Measurements from ENCODE around the gene OSBPL6.

The OSBPL6 gene

GRCh38 chr2:178238750-178239149 is 44.4 kb downstream of the OSBPL6 start:
- no peak for DNase-seq (ENCODE audit: low read depth, low spot score)

GRCh38 chr2:178241844-178242551 is 47.7 kb downstream of the OSBPL6 start:
- DNase-seq (ENCODE audit: low read depth, low spot score), result no peak

GRCh38 chr2:178242552-178242883 is 48.2 kb downstream of the OSBPL6 start:
- no peak for DNase-seq (ENCODE audit: low read depth, low spot score)

GRCh38 chr2:178243961-178244360 is 49.6 kb downstream of the OSBPL6 start:
- DNase-seq (ENCODE audit: low read depth, low spot score), result no peak

- no peak for DNase-seq (ENCODE audit: low read depth, low spot score)
Measured at GRCh38 chr2:178244777-178245176, 50.5 kb downstream of the OSBPL6 start.

GRCh38 chr2:178246696-178247095 is 52.4 kb downstream of the OSBPL6 start:
- no peak for DNase-seq (ENCODE audit: low read depth, low spot score)

GRCh38 chr2:178247250-178247649 is 52.9 kb downstream of the OSBPL6 start:
- no peak for DNase-seq (ENCODE audit: low read depth, low spot score)

GRCh38 chr2:178250429-178250828 is 56.1 kb downstream of the OSBPL6 start:
- DNase-seq (ENCODE audit: low read depth, low spot score), result no peak

- no peak for DNase-seq (ENCODE audit: low read depth, low spot score)
Measured at GRCh38 chr2:178251151-178251955, 57.0 kb downstream of the OSBPL6 start.

GRCh38 chr2:178256382-178257042 is 62.2 kb downstream of the OSBPL6 start:
- no peak for DNase-seq (ENCODE audit: low read depth, low spot score)

GRCh38 chr2:178257127-178257526 is 62.8 kb downstream of the OSBPL6 start:
- DNase-seq (ENCODE audit: low read depth, low spot score), result no peak

GRCh38 chr2:178258916-178259315 is 64.6 kb downstream of the OSBPL6 start:
- no peak for DNase-seq (ENCODE audit: low read depth, low spot score)

GRCh38 chr2:178263159-178263860 is 69.0 kb downstream of the OSBPL6 start:
- no peak for DNase-seq (ENCODE audit: low read depth, low spot score)

GRCh38 chr2:178264211-178264610 is 69.9 kb downstream of the OSBPL6 start:
- DNase-seq (ENCODE audit: low read depth, low spot score), result no peak

- no peak for DNase-seq (ENCODE audit: low read depth, low spot score)
Measured at GRCh38 chr2:178265851-178266250, 71.5 kb downstream of the OSBPL6 start.

- DNase-seq (ENCODE audit: low read depth, low spot score), result no peak
Measured at GRCh38 chr2:178266445-178266844, 72.1 kb downstream of the OSBPL6 start.

GRCh38 chr2:178267660-178268059 is 73.3 kb downstream of the OSBPL6 start:
- no peak for DNase-seq (ENCODE audit: low read depth, low spot score)

GRCh38 chr2:178268435-178268834 is 74.1 kb downstream of the OSBPL6 start:
- no peak for DNase-seq (ENCODE audit: low read depth, low spot score)

- no peak for DNase-seq (ENCODE audit: low read depth, low spot score)
Measured at GRCh38 chr2:178269438-178270224, 75.3 kb downstream of the OSBPL6 start.

- DNase-seq (ENCODE audit: low read depth, low spot score), result no peak
Measured at GRCh38 chr2:178270338-178270737, 76.0 kb downstream of the OSBPL6 start.

GRCh38 chr2:178271094-178271493 is 76.8 kb downstream of the OSBPL6 start:
- no peak for DNase-seq (ENCODE audit: low read depth, low spot score)
